Neutrophil (primary cell): ENCODE results near the gene RASSF5.

Experiments
- H3K27ac ChIP-seq: fragments of 200-600 bp; sonication (generic); 2 replicates; pipeline ENCODE4 v1.5.1; 2016; ENCODE audit warnings: mild to moderate bottlenecking, moderate library complexity
- H3K27me3 ChIP-seq: fragments of 200-600 bp; sonication (generic); 2 replicates; pipeline ENCODE4 v1.6.0; 2016; ENCODE audit warnings: mild to moderate bottlenecking
- H3K36me3 ChIP-seq: fragments of 200-600 bp; sonication (generic); 2 replicates; pipeline ENCODE4 v1.5.1; 2017
- H3K4me1 ChIP-seq, 2 experiments: fragments of 200-600 bp in 1 of 2; sonication (generic) in 1 of 2; 1 replicate in 1 of 2; 2 replicates in 1 of 2; pipeline versions ENCODE4 v1.5.1 to v1.6.1; 2013 to 2016; ENCODE audit warnings: low read depth in 1 of 2, low read length in 1 of 2, mild to moderate bottlenecking in 1 of 2, moderate library complexity in 1 of 2; ENCODE audit not compliant: control insufficient read depth in 1 of 2, insufficient read depth in 1 of 2
- H3K4me3 ChIP-seq, 2 experiments: fragments of 200-600 bp in 1 of 2; sonication (generic) in 1 of 2; 1 replicate in 1 of 2; 2 replicates in 1 of 2; pipeline ENCODE4 v1.5.1; 2013 to 2016; ENCODE audit warnings: low read depth in 1 of 2, low read length in 1 of 2, mild to moderate bottlenecking in 1 of 2, moderate library complexity in 1 of 2
- H3K9me3 ChIP-seq: fragments of 200-600 bp; sonication (generic); 2 replicates; pipeline ENCODE4 v1.5.1; 2016
- TF ChIP-seq, protein P1 (sequence below): fragments of 200-600 bp; sonication (generic); IDR thresholded peaks from 2 replicates; pipeline ENCODE4 v1.5.1; 2016; ENCODE audit warnings: antibody characterized with exemption

RASSF5 gene

GRCh38 chr1:206495493-206496046 is 11.8 kb upstream of the RASSF5 start:
- Histone ChIP-seq H3K4me3 (no peak overlapping the region), H3K27me3 (no peaks in the 10 kb centered on the region), H3K27ac (no peak overlapping the region), H3K9me3 (no peaks in the 10 kb centered on the region), H3K36me3 (peaks cover 34% of the 10 kb centered on the region), H3K4me1 (no peaks in the 10 kb centered on the region)
- TF ChIP-seq, protein P1, sequence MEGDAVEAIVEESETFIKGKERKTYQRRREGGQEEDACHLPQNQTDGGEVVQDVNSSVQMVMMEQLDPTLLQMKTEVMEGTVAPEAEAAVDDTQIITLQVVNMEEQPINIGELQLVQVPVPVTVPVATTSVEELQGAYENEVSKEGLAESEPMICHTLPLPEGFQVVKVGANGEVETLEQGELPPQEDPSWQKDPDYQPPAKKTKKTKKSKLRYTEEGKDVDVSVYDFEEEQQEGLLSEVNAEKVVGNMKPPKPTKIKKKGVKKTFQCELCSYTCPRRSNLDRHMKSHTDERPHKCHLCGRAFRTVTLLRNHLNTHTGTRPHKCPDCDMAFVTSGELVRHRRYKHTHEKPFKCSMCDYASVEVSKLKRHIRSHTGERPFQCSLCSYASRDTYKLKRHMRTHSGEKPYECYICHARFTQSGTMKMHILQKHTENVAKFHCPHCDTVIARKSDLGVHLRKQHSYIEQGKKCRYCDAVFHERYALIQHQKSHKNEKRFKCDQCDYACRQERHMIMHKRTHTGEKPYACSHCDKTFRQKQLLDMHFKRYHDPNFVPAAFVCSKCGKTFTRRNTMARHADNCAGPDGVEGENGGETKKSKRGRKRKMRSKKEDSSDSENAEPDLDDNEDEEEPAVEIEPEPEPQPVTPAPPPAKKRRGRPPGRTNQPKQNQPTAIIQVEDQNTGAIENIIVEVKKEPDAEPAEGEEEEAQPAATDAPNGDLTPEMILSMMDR, result no peak

GRCh38 chr1:206496131-206496793 is 11.1 kb upstream of the RASSF5 start:
- TF ChIP-seq, protein P1, result no peak
- Histone ChIP-seq H3K4me1 (no peaks in the 10 kb centered on the region), H3K36me3 (peaks cover 32% of the 10 kb centered on the region), H3K27me3 (no peaks in the 10 kb centered on the region), H3K27ac (no peak overlapping the region), H3K4me3 (no peak overlapping the region), H3K9me3 (no peaks in the 10 kb centered on the region)

DNA sequence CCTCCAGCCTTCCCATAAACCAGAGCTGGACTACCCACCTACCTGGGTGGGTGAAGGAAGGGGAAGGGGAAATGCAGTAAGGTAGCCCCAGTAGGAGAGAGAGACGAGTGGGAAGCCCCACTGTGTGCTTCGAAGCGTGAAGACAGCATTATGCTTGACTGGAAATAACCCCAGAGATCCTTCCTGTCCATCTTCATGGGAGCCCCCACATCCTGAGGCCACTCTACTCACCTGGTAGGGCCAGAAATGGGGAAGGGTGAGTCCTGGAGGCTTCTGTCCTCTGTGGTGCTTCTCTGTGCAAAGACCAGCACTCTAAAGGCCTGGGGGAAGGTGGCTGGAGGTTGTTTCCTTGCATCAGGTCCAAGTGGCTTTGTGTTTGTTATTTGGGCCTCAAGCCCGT is 10.0 kb upstream of the RASSF5 start:
- H3K4me1 ChIP-seq, result no peaks in the 10 kb centered on the region
- peaks cover under 1% of the 10 kb centered on the region for H3K27me3 ChIP-seq
- H3K36me3 ChIP-seq, result peaks cover 22% of the 10 kb centered on the region
- H3K4me3 ChIP-seq, result no peak overlapping the region
- no peak overlapping the region for H3K27ac ChIP-seq
- H3K9me3 ChIP-seq, result no peaks in the 10 kb centered on the region
- TF ChIP-seq, protein P1, result no peak

- Histone ChIP-seq H3K4me3 (no peak overlapping the region), H3K4me1 (no peaks in the 10 kb centered on the region), H3K27me3 (peaks cover 5% of the 10 kb centered on the region), H3K9me3 (no peaks in the 10 kb centered on the region), H3K27ac (no peak overlapping the region), H3K36me3 (peaks cover 18% of the 10 kb centered on the region)
- TF ChIP-seq, protein P1, result no peak
These were observed 9.6 kb upstream of the RASSF5 start for GRCh38 chr1:206497774-206498173.

DNA sequence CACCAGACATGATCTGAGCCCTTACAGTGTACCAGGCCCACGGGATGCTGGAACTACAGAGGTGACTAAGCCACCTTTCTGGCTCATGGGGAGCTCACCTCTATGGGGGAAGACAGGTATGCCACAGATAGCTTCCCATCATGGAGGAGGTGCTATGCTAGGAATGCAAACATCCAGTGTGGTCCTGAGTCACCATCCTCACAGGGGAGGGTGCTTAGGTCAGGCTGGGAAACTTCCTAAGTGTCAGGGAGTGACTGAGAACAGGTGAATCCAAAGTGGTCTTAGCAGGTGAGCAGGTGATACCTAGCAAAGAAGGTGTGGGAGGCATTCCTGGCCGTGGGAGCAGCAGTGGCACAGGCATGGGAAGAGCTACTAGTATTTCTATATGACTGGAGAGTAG is 8.6 kb upstream of the RASSF5 start:
- TF ChIP-seq, protein P1, result no peak
- Histone ChIP-seq H3K9me3 (no peaks in the 10 kb centered on the region), H3K4me1 (no peaks in the 10 kb centered on the region), H3K27me3 (peaks cover 14% of the 10 kb centered on the region), H3K4me3 (no peak overlapping the region), H3K27ac (no peak overlapping the region), H3K36me3 (peaks cover 12% of the 10 kb centered on the region)
